Stimulated activated CD4-positive, alpha-beta T cell treated with anti-CD3 and anti-CD28 coated beads, TNF-alpha, amount 100 ng/mL, for 48 hours (primary cell): Measurements from ENCODE around the gene FBXL3.

Source experiments
- DNase-seq, 3 donors: peaks; one replicate each; pipeline ENCODE4 v3.0.0-alpha.2; 2020; ENCODE audit warnings: low read depth in 3 of 3

FBXL3 gene, protein sequence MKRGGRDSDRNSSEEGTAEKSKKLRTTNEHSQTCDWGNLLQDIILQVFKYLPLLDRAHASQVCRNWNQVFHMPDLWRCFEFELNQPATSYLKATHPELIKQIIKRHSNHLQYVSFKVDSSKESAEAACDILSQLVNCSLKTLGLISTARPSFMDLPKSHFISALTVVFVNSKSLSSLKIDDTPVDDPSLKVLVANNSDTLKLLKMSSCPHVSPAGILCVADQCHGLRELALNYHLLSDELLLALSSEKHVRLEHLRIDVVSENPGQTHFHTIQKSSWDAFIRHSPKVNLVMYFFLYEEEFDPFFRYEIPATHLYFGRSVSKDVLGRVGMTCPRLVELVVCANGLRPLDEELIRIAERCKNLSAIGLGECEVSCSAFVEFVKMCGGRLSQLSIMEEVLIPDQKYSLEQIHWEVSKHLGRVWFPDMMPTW

GRCh38 chr13:77026861-77027621 lies at the start of gene FBXL3:
FBXL3 (minus strand) TSS chr13:77027159; CDS start chr13:77021860, 5,299 bp downstream.
- DNase-seq: peak; percentile 64 to 70 (median 67)

DNA sequence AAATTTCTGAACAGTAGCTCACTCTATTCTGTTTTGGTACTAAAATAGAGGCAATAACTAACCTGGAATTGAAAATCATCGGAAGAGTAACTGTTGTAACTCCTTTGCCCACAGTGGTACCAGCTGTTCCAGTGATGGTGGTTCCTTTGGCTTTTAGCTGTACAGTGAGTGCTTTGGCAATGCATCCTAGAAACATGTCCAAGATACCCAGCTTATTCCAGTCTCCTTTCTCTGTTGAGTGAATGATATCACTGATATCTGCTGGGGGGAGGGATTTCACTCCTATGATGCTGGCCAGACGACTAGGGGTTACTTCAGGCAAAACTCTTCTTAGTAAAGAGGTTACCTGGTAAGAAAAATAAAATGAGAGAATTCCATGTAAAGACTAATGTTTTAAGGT lies 40.6 kb upstream of the FBXL3 start:
- DNase-seq: no peak

GRCh38 chr13:77065461-77066147 lies 38.6 kb upstream of the FBXL3 start:
- no peak for DNase-seq

DNA sequence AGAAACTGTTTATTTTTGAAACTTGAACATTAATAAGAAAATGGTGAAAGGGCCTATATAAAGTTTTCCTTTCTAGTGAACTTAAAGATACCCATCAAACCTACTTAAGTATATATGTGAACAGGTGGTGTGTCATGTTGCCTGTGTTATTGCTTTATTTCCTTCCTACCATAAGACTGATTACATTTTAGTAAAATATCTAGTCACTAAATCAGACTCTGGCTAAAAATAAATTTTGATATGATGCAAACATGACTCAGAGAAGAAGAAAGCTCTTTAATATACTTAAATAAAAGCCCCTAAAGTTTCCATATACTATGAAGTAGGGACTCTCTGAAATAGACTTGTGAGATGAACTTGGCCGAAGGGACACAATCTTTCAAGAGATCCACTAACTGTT lies 35.1 kb upstream of the FBXL3 start:
- DNase-seq: no peak

GRCh38 chr13:77061362-77061761 lies 34.4 kb upstream of the FBXL3 start:
- no peak for DNase-seq

DNA sequence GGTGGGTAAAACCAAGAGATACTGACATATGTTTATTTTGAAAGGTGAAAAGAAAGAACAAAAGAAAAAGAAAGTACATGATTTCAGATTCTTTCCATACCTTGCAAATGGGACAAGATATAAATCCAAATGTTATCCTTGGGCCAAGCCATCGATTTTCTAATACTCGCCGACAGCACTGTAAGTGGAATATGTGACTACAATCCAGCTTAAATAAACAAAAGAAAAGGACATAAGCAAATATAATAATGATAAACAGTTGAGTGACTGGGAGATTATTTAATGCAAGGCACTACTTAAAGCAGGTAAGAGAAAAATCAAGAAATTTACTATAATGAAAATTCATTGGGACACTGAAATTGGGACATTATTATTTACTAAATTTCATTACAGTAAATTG lies 29.9 kb upstream of the FBXL3 start:
- DNase-seq: no peak

DNA sequence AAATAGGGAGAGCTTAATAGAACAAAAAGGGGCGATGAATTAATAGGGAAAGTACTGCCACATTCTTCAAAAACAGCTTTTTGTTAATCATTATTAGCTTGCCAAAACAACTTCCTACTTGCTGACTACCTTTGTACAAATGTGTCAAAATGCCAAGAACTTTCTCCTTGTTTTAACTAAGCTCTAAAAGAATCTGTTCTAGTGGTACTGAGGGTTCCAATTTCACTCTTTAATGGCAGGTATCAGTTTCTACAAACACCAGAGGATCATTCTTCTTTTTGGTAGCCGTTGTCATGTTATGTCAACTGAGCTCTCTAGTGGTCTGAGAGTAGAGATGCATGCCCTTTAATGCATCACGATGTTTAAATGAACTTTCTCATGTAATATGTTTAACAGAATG lies 29.4 kb upstream of the FBXL3 start:
- no peak for DNase-seq

- no peak for DNase-seq
Observed at GRCh38 chr13:77055158-77055557, 28.2 kb upstream of the FBXL3 start.

- DNase-seq: no peak
Observed at GRCh38 chr13:77053192-77053591, 26.2 kb upstream of the FBXL3 start.

DNA sequence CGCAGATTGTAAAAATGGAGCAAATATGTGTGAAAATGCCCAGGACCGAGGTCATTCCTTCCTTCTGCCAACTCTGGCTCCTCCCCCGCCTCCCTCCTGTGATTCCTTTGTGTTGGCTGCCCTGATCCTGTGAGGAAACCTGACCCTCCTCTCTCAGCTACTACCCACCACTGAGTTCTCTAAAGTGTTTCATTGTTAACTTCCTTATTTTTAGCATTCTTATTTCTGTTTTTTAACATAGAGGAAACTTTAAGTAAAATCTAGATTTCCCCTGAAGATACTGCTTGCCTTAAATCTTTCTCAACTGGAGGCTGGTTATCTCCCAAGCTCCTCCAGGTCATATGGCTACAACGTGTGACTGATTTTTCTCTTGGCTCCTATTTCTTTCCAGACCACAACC lies 21.7 kb upstream of the FBXL3 start:
- no peak for DNase-seq

DNA sequence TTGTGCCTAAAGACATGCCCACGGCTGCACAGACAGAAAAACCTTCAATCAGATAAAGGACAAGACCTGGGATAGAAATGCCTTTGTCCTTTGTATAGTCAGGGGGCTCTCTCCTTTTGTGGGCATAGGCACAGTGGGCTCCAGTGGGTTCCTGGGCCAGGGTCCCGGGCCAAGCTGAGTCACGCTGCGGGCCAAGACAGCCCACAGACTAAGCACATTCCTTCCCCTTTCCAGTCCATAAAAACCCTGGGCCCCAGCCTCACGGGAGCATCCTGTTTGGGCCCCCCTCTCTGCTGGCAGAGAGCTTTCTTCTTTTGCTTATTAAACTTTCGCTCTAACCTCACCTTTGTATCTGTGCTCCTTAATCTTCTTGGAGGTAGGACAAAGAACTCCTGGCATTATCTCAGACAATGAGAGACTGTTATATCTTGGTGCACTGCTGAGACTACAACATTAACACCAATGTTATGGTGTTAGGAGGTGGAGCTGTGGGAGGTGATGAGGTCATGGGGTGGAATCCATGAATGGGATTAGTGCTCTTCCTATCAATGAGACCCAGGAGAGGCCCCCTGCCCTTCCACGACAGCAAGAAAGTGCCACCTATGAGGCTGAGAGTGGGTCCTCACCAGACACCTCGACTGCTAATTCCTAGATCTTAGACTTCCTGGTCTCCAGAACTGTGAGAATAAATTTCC lies 20.8 kb upstream of the FBXL3 start:
- no peak for DNase-seq

GRCh38 chr13:77042566-77043177 lies 15.7 kb upstream of the FBXL3 start:
- DNase-seq: no peak

DNA sequence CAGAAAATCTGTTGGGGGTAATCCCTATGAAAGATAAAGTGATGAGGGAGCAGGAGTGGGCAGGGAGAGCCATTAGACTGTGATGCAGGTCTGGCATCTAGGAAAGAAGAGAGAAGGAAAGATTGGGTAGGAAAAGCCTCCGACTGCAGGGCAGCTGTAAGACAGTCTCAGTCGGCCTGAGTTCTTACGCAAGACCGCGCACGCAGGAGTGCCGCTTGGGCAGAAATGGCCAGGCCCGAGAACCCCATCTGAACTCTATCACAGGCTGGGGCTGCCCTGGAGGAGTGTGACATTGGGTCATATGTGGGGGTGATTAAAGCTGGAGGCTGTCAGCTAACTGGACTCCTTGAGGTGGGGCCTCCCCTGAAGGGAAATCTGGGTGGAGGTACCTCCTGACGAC lies 13.9 kb upstream of the FBXL3 start:
- DNase-seq: no peak

GRCh38 chr13:77040076-77040475 lies 13.1 kb upstream of the FBXL3 start:
- no peak for DNase-seq

DNA sequence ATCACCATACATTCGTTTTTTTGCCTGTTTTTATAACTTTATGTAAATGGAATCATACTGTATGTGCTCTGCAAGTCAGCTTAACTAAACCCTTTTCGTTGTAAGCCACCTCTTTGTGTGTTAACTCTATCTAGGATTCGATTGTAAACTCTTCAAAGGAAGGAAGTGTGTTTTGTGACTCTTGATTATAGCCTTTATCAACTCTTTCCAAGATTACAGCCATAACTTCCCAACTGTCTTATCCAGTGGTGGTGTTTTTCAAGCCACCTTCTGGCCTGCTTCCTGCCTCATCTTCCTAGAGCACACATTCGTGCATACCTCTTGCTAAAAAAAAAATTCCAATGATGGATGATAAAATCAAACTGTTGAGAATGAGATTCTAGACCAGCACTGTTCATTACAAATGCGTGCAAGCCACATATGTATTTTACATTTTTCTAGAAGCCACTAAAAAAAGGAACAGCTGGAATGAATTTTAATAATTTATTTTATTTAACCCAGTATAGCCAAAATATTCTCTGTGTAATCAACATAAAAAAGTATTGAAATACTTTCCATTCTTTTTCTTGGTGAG lies 12.0 kb upstream of the FBXL3 start:
- no peak for DNase-seq

DNA sequence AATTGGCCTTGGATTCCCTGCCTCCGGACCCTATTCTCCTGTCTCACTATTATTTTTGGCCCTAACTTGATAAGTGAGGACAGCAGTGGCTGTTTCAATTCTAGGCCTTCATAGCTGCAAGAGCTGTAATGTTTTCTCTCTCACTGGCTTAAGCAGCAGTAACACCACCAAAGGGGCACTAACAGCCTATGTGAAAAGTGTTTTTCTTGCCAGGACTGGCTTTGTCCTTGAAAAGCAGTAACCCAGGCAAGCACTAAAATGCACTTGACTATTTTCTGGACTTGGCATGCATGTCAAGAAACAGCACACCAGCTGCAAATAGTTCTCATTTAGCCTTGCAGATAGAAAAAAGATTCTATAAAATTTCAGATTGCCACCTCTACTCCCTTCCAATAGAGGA lies 9.3 kb upstream of the FBXL3 start:
- no peak for DNase-seq

DNA sequence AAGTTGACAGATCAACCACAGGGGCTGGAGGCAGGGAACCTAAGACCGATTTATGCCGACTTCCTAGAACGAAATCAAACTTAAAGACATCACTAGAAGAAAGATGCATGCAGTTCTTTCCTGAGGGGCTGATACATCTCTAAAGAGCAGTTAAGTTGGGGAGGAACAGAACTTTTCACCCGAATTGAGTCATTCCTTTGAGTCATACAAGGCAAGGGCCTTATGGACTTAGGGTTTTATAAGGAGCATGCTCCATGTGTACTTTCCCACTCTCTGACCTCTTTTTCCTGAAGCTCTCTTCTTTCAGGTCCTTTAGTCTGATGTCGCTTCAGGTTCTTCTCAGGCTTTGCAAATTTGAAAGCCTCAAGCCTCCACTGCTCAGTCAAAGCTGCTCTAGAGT lies 7.9 kb upstream of the FBXL3 start:
- no peak for DNase-seq

DNA sequence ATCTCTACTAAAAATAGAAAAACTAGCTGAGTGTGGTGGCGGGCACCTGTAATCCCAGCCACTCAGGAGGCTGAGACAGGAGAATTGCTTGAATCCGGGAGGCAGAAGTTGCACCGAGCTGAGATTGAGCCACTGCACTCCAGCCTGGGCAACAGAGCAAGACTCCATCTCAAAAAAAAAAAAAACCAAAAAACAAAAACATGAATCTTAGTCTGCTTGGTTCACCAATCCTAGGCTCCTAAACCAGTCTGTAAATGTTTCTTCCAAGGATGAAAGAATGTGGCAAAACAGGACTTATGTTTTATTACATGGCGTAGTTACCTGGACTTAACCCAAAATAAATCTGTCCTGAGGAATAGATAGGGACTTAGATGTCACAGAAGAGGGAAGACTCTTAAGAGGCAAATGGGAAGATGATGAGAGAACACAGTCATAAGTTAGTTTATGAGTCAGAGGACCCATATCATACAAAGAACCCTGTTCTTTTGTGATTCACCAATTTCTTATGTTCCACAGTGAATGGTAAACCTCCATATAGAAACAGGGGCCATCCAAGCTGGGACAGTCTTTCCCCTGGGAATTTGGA lies 6.9 kb upstream of the FBXL3 start:
- no peak for DNase-seq

- DNase-seq: no peak
Observed at GRCh38 chr13:77031656-77032243, 4.8 kb upstream of the FBXL3 start.

- DNase-seq: no peak
Observed at GRCh38 chr13:77029436-77029835, 2.5 kb upstream of the FBXL3 start.
